ENCODE data around the gene ESYT3. TPM values are rescaled to one million over a fixed set of nuclear protein-coding genes. Genes with fewer than 3 reads are reported as not detected.
A peak's percentile ranks its signal among the peaks of the same experiment; 100 is the strongest.

ESYT3 gene
- total and polyA plus RNA-seq, 2 of the 8 experiments (the other 6 are each of a cell fraction or from before 2014, with no cell fraction given), result 4.4 to 7.3 TPM

- no peaks in the 10 kb centered on the region; the same call in 1 of the 2 replicates for H3K79me1 ChIP-seq (ENCODE audit: low read depth, low read length)
- no peak for FAIRE-seq
- TF ChIP-seq CTCF (IDR thresholded peaks at IDR 0.05; ENCODE audit: control extremely low read depth in 1 of 3, insufficient read depth in 1 of 3, low read depth in 1 of 3, low read length in 3 of 3) (peak in 1 of 3 experiments; percentile 9; a peak in 1 of 4 replicates), SUZ12 (IDR thresholded peaks at IDR 0.05; ENCODE audit: low read length) (no peak)
- ChIA-PET CTCF (ENCODE audit: partially characterized antibody) (interaction anchor here (0.7 to 4.2 kb wide), 18 partner anchors 9 to 334 kb away, joined by 3 to 21 read pairs (median 5); no protein-coding TSS in a partner anchor), POLR2A (ENCODE audit: partially characterized antibody) (interaction anchor here (1.3 to 3.3 kb wide), 4 partner anchors 9 to 25 kb away, joined by 3 to 13 read pairs (median 6); no protein-coding TSS in a partner anchor)
- H3K4ac ChIP-seq (replicated peaks; ENCODE audit: insufficient read length, low read depth, low read length), result no peak overlapping the region
- WGBS, 2 experiments (ENCODE audit: extremely low coverage in 1 of 2, insufficient coverage in 1 of 2, insufficient read length in 1 of 2, insufficient replicate concordance in 2 of 2, low coverage in 1 of 2, low lambda C conversion rate in 2 of 2, missing lambda C conversion rate in 1 of 2), result 91% methylated on average over 14 of the region's 14 CpGs; no CpG with 5 or more reads in 1 of the 2 experiments
- H3K79me2 ChIP-seq (ENCODE audit: control insufficient read depth in 1 of 2, insufficient read depth in 2 of 2, low read length in 2 of 2), result no peaks in the 10 kb centered on the region
- peak overlapping the region; percentile 19; the same call in 1 of the 2 replicates for H3K18ac ChIP-seq (ENCODE audit: extremely low read depth, low read length)
- no peak overlapping the region for H3K56ac ChIP-seq (replicated peaks; ENCODE audit: insufficient read length, low read depth, low read length)
- peak overlapping the region; percentile 29; the same call in 1 of the 2 replicates for H2AK5ac ChIP-seq (ENCODE audit: low read depth, low read length)
- H3K23ac ChIP-seq (ENCODE audit: insufficient read length), result no peak overlapping the region
- no peaks in the 10 kb centered on the region for H3K9me3 ChIP-seq (ENCODE audit: insufficient read depth in 2 of 2, low read depth in 1 of 2, low read length in 1 of 2)
- H3K27me3 ChIP-seq (replicated peaks in 1 of 4; ENCODE audit: control insufficient read depth in 3 of 4, extremely low read depth in 1 of 4, insufficient read depth in 3 of 4, low read length in 3 of 4), result no peaks in the 10 kb centered on the region
- H2BK15ac ChIP-seq (ENCODE audit: low read length), result peak overlapping the region; percentile 65; the same call in 1 of the 2 replicates
- peaks cover 0 to 12% (median 5%) of the 10 kb centered on the region in 4 experiments; a peak in 6 of 7 replicates for H3K4me1 ChIP-seq (replicated peaks in 1 of 4; ENCODE audit: control insufficient read depth in 3 of 4, insufficient read depth in 4 of 4, low read length in 3 of 4)
- H3K27ac ChIP-seq (ENCODE audit: low read depth, low read length), result no peak overlapping the region
- H3K23me2 ChIP-seq (ENCODE audit: low read depth, low read length), result no peaks in the 10 kb centered on the region
- H2BK12ac ChIP-seq (ENCODE audit: low read depth, low read length), result peak overlapping the region; percentile 75; the same call in 1 of the 2 replicates
- H3K4me3 ChIP-seq (ENCODE audit: extremely low read depth in 1 of 4, insufficient read depth in 2 of 4, low read depth in 3 of 4, low read length in 4 of 4), result no peak overlapping the region
- H3K36me3 ChIP-seq (ENCODE audit: control insufficient read depth in 2 of 4, insufficient read depth in 4 of 4, low read length in 3 of 4), result 0 out of 8 replicates have a peak, but pooled peaks cover 0 to 2% (median 0%) of the 10 kb centered on the region in 4 experiments
- no peak overlapping the region for H3K4me2 ChIP-seq (ENCODE audit: insufficient read depth in 1 of 2, low read depth in 2 of 2, low read length in 2 of 2)
- DNase-seq (ENCODE audit: low read depth in 1 of 2, low spot score in 2 of 2), result no peak
- no peak overlapping the region for H4K5ac ChIP-seq (ENCODE audit: insufficient read length, low read depth, low read length)
- H2BK5ac ChIP-seq (ENCODE audit: low read depth, low read length), result no peak overlapping the region
- no peaks in the 10 kb centered on the region for H4K20me1 ChIP-seq (replicated peaks in 1 of 2; ENCODE audit: control insufficient read depth in 1 of 2, insufficient read depth in 2 of 2, low read length in 2 of 2)
- no peak overlapping the region for H2BK120ac ChIP-seq (replicated peaks; ENCODE audit: low read depth, low read length)
- no peak overlapping the region for H3K14ac ChIP-seq (ENCODE audit: insufficient read length)
- no peak overlapping the region for H2AFZ ChIP-seq (ENCODE audit: low read length)
- H2BK20ac ChIP-seq (ENCODE audit: low read length), result peak overlapping the region; percentile 90
- no peak overlapping the region for H4K91ac ChIP-seq (replicated peaks; ENCODE audit: insufficient read length, low read length)
- H3K9ac ChIP-seq (replicated peaks in 1 of 4; ENCODE audit: extremely low read depth in 1 of 4, low read depth in 3 of 4, low read length in 3 of 4), result no peak overlapping the region
- no peak overlapping the region for H4K8ac ChIP-seq (ENCODE audit: extremely low read depth, insufficient read depth, low read length)
Observed at GRCh38 chr3:138396752-138397410, 37.5 kb upstream of the ESYT3 start.

All from H1 (cell line).